ENCODE measurements around the gene KIAA1671.

The KIAA1671 gene

DNA sequence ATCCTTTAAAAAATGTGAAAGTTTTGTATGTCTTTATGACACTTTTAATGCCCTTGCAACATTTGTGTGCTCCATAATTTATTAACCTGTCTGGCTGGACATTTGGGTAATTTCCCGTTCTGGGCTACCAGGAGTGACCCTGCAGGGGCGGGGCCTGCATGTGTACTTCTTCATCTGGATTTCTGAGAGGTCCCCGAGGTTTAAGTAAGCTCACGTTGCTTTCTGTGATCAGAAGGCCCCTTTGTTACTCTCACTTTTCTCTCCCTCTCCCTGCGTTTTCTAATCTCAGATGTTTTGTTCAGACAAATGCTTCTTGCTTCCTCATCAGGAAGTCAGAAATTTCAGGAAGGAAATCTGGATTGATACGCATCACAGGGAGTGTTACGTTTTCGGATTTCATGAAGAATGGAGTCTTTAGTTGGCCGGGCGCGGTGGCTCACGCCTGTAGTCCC, 168.3 kb downstream of the KIAA1671 start:
- DNase-seq, result no peak

DNA sequence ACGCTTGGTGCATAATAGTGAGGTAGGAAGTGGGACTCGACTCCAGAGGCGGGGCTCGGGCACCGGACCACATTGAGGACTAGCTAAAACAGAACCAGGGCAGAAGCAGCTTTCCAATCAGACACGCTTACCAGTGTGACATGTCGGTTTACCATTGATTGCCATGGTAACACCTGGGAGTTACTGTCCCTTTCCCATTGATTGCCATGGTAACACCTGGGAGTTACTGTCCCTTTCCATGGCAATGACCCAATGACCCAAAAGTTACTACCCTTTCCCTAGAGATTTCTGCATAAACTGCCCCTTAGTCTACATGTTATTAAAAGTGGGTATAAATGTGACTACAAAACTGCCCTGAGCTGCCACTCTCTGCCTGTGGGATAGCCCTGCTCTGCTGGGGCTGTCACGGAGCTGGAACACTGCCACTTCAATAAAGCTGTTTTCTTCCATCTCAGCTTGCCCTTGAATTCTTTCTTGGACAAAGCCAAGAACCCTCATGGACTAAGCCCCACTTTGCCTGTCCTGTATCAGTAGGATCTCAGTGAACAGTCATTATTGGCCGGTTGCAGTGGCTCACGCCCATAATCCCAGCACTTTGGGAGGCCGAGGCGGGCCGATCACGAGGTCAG, 169.7 kb downstream of the KIAA1671 start:
- DNase-seq, result no peak

DNA sequence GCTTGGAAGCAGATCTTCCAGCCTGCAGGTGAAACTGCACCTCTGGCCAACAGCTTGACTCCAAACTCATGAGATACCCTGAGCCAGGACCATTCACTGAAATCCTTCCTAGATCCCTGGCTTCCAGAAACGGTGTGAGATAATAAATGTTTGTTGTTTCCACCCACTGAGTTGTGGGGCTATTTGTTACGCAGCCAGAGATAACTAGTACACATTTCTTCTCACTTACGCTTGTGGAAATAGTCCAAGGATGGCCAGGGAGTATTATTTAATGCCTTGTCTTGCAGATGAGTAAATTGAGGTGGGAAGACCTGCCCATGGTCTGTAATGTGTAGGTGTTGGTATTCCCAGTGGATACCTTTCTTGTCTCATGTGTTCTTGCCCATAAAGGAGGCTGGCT, 171.2 kb downstream of the KIAA1671 start:
- DNase-seq, result no peak

DNA sequence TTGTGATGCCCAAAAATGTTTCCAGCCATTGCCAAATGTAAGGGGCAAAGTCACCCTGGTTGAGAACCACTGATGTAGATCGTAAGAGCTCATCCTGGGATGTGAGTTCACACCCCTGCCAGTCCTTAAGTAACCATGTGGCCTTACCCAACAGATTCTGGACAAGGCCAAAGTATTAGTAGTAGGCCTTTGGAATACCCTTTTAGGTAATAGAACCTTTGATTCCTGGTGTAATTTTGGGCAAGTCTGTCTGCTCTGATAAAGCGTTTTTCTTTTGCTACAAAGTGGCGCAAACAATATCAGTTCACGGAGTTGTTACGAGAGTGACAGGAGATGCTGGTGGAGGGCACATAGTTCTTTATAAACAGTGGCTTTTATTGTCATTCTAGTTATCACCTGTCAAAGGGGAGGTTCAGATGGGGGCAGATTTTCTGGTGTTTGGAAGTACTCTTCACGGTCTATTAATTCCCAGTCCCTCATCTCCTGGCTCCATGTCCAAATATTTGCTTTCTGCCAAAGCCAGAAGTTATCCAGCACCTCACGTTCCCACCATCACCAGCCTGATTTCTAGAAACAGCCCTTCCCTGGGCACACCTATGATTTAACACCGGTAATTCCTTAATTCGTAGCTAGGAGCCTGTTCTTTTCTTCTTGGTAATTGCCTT, 173.3 kb downstream of the KIAA1671 start:
- DNase-seq, result no peak

DNA sequence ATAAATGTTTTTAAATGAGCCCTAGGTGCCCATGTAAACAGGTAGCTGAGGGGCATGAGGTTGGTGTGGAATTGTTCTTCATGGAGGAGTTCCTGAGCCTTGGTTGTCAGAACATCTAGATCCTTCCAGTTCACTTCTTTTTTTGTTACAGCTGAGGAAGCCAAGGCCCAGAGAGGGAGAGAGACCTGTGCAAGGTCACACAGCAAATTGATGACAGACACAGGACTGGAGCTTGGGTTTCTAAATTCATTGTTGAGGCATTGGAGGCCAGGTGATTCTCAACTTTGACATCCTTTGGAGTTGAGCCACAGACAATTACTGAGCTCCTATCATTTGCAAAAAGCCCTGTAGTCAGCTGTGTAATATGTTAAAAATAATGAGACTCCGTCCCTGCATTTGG, 174.0 kb downstream of the KIAA1671 start:
- no peak for DNase-seq

DNA sequence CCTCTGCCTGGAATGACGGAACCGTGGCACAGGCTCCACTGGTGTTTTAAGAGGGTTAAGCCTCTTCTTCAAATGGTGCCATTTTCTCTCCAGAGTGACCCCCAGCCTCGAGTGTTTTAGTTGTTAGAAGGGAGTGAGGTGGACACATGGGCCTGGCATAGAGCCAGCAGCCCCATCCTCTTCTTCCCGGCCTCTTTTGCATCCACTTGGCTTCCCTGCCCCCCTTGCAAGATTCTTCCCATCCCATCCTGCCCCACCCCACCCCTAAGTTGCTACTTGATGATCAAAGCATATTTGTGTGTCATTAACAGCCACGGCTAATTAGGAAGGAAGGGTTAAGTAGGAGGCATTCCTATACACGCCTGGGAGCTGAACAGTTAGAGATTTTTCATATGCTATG, 174.8 kb downstream of the KIAA1671 start:
- no peak for DNase-seq

DNA sequence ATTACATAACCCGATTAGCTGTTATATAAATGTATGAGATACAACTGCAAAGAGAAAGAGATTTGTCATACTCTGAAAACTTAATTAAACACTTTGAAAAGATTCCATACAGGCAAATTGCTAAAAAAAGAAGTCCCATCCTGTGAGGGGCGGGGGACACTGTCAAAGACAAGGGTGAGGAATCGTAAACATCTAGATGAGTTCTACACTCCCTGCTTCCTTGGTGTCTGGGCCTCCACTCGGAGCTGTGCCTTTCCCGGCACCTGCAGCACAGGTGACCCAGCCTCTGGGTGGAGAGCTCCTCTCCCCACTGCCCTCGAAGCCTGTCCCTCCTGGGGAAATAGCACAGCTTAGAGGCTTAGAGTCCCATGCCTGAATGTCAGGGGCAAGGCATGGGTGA, 177.9 kb downstream of the KIAA1671 start:
- no peak for DNase-seq

DNA sequence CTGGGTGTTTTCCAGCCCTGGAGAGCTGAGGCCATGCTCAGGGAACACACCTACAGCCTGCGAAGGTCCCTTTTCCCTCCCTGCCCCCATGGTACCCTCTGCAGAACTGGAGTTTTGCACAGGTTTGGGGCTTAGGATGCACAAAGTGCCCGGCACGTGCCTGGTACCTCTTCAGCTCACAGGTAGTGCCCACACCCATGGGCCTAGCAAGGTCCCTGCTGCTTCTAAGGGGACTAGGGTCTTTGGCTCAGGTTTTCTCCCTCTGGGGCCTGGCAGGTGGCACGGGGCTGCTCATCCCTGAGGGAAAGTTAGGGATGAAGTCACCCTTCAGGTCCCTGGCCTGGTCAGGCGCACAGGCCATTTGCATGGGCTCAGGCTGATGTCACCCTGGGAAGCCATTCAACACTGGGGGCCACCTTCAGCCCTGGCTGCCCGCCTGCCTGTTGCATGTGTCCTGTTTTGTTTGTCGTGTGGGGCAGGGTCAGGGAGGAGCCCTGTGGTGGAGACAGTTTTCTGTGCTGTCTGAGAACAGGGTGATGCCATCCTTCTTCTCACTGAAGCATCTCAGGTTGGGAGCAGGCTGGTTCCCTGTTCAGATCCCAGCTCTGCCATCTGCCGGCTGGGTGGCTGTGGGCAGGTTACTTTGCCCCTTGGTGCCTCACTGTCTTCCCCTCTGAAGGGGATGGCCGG, 178.8 kb downstream of the KIAA1671 start:
- DNase-seq, result no peak

DNA sequence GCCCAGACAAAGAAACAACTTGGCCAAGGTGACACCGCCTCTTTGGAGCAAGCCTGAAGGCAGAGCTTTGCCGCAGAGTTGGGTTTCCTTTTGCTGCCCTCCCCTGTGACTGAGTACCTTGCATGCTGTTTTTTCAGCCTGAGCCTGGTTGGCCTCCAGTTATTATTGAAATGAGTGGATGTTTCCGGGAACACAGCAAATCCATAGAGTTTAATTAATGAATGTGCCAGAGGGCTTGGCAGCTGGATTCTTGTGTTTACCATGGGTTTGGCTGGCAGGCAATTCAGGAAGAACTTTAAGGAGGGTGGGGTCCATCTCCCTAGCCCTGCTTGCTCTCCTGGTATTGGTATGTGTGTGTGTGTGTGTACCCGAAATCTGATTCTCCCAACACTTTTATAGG, 181.5 kb downstream of the KIAA1671 start:
- DNase-seq, result no peak

DNA sequence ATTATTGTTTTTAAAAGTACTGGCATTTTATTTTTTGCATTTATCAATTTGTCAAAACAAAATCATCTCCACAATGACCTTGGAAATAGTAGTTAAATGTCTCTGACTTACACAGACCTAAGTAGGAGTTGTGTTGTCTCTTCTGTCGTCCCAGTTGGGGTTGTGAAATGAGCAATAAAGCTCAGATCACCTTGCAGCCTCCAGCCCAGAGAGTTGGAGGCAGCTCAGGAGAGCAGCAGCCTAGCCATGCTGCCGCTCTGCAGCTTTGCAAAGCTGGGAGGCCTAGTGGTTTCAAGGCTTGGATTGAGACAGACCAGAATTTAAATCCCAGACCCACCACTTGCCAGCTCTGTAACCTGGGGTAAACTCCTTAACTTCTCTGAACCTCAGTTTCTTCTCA, 181.9 kb downstream of the KIAA1671 start:
- no peak for DNase-seq

DNA sequence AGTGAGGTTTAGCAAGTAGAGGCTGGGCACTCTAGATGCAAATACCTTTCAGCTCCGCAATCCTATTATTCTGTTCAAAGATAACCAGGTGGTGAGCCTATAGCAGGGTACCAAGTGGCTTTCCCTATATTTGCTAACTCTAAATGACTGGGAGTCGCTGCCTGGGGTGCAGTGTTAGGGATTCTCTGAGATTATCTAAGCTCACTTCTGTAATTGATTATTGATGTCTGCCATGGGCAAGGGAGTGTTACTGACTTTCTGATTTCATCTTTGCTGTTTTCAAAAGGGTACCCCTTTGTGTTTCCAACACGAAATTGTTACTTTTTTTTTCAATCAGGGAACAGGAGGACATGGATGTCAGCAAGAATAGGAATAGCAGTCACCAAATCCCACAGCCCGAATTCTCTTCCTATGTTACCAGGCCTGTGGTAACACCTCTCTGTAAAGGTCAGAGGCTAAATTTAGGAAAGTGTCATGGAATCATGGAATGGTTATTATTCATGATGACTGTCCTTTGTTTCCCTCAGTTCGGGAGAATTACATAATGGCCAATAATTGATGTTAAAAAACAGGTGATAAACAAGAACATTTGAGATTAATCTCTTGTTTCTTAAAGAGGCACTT, 184.5 kb downstream of the KIAA1671 start:
- DNase-seq, result no peak

DNA sequence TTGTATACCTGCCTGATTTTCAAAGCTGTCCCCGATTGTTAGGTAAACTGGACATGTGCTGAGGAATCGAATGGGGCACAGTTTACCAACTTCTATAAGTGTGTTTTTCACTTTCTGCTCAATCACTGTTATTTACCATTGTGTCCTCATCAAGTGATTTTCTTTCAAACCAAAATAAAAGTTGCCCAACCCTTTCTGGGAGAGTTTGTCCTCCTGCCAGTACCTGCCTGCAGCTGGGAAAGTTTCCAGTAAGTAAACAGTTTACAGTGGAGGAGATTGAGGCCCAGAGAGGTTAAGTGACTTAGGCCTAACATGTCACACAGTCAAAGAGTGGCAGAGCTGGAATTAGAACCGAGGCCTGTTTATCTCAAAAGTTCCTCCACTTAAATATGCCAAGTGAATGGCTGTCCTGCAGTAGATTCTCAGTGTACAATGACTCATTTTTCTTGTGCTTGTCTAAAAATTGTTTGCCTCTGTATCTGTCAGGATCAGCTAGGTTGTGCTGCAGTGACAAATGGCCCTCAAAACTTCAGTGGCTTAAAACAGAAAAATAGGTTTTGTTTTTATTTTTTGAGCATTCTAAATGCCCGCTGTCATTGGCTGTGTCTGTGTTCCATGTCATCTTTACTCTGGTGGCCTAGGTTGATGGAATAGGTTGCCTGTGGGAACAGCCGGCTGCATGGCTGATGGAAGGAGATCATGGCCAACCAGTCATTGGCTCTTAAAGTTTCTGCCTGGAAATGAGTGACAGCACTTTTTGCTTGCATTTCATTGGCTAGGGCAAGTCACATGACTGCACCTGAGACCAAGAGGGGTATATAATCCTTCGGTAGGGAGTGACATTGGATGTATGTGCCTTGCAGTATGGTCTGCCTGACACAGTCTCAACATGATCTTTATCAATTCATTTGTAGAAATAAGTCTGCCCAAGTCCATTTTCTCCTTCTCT, 185.3 kb downstream of the KIAA1671 start:
- peak; percentile 5 for DNase-seq

DNA sequence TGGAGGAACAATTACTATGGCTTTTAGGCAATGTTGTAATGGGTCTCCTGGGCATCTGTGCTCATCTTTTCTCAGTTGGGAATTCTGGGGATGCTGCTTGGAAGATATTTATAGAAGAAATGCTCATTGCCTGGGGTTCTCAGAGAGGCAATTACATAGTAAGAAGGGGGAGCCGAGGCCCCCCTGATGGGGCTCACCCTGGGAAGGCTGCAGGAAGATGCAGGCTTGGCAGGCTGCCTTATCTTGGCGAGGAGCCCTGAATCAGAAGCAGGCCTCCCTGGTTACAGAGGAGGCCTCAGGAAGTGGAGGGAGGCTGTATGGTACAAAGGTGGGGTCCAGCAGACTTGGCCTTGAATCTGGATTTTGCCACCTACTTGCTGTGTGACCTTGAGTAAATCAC, 186.5 kb downstream of the KIAA1671 start:
- no peak for DNase-seq

DNA sequence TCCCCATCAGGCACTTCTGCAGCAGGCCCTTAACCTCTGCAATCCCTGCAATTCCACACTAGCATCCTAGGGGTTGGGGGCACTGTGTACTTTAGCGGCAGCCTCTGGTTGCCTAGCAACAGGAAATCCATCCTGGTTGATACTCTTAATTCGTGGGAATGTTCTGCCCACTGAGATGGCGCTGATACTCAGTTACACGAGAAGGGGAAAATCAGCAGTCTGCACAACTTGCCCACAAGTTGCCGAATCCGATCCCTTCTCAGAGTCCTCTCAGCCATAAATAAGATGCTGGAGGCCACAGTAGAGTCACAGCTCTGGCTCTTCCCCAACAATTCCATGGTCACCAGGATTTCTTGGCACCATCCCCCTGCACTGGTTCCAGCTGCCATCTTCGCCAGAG, 189.6 kb downstream of the KIAA1671 start:
- DNase-seq, result no peak

DNA sequence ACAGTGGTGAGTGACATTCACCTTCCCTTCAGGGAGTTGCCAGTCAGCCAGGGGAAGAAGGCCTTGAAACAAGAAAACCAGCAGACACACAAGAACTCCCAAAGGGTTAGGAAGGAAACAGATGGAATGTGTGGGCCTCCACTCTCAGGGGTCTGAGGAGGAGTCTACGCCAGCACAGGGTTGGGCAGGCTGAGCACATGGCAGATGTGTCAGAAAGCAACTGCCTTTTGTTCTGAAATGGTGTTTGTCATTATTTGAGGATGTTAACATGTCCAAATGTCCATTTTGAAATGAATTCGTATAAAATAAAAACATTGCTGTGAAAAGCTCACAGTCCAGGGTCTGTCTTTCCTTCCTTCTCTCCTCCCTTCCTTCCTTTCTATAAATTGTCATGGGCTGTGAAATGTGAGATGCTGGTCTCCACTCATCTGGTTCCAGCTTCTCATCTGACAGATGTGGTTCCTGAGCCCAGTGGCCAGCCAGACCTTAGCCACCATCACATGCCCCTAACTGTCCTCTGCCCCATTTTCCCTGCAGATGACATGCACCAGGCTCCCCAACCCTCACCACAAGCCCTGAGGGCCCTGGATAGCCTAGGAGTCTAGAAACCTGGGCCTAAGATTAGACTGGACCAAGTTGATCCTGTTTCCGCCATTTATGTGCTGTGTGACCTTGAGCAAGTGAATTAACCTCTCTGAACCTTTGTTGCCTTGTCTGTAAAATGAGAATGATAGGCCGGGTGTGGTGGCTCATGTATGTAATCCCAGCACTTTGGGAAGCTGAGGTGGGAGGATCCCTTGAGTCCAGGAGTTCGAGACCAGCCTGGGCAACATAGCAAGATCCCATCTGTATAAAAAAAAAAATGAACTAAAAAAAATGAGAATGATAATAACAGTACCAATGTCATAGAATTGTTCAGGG, 190.9 kb downstream of the KIAA1671 start:
- no peak for DNase-seq

DNA sequence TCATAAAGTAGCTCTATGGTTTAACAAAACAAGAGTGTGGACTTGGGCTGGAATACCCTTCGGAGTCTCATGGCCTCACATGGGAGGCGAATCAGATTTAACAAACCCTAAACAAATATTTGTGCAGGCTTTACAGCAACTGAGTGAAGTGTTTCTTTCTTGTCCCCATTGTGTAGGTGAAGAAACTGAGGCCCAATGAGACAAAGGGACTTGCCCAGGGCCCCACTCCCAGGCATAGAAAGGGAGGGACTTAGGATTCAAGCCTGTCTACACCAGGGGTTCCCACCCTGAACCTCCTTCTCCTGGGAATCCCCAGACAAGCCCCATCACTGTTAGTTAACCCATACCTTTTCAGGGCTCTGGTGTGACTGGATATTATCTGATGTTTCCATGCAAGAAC, 192.0 kb downstream of the KIAA1671 start:
- no peak for DNase-seq

DNA sequence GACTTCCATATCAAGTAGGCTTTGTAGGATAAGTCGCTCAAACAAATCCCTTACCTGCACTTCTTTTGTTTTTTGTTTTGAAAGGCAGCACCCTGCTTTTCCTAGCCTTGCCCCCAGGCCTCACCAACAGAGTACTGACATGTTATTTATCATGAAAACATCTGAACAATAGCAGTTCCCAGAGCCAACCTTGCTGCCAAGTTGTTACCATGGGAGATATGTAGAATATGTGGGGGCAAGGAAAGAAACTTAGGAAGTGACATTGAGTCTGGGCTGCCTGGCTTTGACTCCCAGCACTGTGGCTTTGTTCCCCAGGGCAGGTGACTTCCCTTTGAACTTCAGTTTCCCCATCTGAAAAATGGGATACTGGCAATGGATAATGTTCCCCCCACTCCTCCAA, 193.8 kb downstream of the KIAA1671 start:
- DNase-seq, result no peak

DNA sequence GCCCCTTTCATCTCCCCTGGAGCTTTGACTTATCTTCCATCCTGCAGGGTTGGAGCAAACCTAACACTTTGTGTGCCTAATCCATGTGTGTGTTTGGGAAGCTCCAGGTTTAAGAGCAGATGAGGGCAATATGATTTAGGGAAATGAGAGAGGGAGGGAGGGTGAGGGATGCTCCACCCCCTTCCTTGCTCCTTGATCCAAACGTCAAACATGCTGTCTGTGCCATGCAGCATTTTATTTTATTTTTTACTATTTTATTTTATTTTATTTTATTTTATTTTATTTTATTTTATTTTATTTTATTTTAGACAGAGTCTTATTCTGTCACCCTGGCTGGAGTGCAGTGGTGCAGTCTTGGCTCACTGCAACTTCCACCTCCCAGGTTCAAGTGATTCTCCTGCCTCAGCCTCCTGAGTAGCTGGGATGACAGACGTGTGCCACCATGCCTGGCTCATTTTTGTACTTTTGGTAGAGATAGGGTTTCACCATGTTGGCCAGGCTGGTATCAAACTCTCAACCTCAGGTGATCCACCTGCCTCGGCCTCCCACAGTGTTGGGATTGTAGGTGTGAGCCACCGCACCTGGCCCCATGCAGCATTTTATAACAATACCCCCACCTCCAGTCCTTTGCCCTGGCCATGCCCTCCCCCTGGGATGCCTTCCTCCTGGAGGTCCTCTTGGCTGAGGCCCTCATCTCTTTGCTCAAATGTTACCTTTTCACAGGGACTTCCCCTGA, 194.6 kb downstream of the KIAA1671 start:
- DNase-seq, result no peak

DNA sequence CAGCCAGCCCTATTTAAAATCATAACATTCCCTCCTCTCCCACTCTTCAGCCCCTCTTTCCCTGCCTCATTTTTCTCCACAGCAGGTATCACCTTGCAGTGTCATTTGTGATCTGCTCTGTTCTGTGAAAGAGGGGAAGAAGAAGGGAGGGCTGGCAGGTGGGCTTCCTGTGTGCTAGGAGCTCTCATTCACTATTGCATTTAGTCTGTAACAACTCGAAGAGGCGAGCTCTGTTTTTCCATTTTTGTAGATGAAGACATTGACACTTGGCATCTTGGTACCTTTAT, 195.1 kb downstream of the KIAA1671 start:
- no peak for DNase-seq

DNA sequence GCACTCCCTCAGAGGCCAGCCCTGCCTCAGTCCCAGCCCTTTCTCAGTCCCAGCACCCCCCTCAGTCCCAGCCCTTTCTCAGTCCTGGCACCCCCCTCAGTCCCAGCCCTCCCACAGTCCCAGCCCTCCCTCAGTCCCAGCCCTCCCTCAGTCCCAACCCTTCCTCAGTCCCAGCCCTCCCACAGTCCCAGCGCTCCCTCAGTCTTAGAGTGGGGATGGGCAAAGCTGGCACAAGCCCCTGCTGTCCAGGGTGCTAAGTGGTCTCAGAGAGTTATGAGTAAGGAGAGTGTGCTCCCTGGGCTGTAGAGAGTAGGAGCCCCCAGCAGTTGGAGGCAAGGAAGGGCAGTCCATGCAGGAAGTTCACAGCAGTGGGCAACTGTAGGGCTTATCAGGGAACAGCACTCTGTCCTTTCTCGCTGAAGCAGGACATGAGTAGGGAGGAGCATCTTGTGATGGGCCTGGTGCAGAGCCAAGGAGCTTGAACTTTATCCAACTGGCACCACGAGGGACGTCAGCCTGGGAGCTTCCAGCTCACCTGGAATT, 195.7 kb downstream of the KIAA1671 start:
- DNase-seq, result no peak

DNA sequence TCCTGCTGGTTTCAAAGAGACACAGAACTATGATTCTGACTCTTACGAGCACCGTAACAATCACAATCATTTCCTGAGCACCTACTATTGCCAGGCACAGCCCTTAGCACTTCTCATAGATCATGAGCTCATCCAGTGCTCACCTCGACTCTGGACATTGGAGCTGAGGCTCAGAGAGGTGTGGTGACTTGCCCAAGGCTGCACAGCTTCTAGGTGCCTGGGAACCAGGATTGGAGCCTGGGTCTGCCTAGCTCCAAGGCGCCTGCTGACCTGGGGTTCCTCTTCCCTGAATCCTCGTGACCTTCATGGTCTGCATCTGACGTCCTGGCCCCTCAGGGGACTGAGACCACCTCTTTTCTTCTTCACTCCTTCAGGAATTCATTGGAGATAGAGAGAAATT, 196.5 kb downstream of the KIAA1671 start:
- no peak for DNase-seq

All from inflammatory macrophage treated with lipopolysaccharide for 4 hours (primary cell).